Ascending aorta (tissue), 2 donors: Measurements from ENCODE around the gene HEXD. TPM values are rescaled to one million over a fixed set of nuclear protein-coding genes. Genes with fewer than 3 reads are reported as not detected.

ENCODE experiments used
- DNase-seq, 2 donors: peaks; one replicate each; pipeline ENCODE4 v3.0.0-alpha.2; 2019; ENCODE audit warnings: low spot score in 2 of 2
- H3K27ac ChIP-seq, 2 donors: fragments of 200-600 bp; sonication (generic); one replicate each; pipeline ENCODE4 v1.5.1; 2016 to 2017; ENCODE audit warnings: mild to moderate bottlenecking in 1 of 2
- H3K27me3 ChIP-seq: fragments of 200-600 bp; sonication (generic); one replicate; pipeline ENCODE4 v1.5.1; 2017
- H3K36me3 ChIP-seq, 2 donors: fragments of 200-600 bp; sonication (generic); one replicate each; pipeline ENCODE4 v1.5.1; 2016
- H3K4me1 ChIP-seq, 2 donors: fragments of 200-600 bp; sonication (generic); one replicate each; pipeline ENCODE4 v1.5.1; 2016 to 2017; ENCODE audit warnings: mild to moderate bottlenecking in 1 of 2
- H3K4me3 ChIP-seq, 2 donors: fragments of 200-600 bp; sonication (generic); one replicate each; pipeline ENCODE4 v1.5.1; 2016 to 2017; ENCODE audit warnings: mild to moderate bottlenecking in 1 of 2
- H3K9me3 ChIP-seq, 2 donors: fragments of 200-600 bp; sonication (generic); one replicate each; pipeline ENCODE4 v1.5.1; 2016
- intact Hi-C: fragments of 100-400 bp; cut with DNase I; formaldehyde crosslinking; loops from one replicate; pipeline ENCODE4 v1.15.1; 2023
- total RNA-seq: library from RNA; depleted of rRNA; stranded (reverse); fragments of >200 nt; gene quantifications from one replicate; pipeline ENCODE4 v1.1.0, GENCODE V29; 2016
- TF ChIP-seq, protein P1 (sequence below), 3 experiments: fragments of 200-600 bp in 2 of 3; fragments of 450-650 bp in 1 of 3; sonication (generic) in 2 of 3; IDR thresholded peaks; one replicate each; pipeline ENCODE4 v1.5.1; 2016 to 2019; ENCODE audit warnings: antibody characterized with exemption in 3 of 3, mild to moderate bottlenecking in 1 of 3, moderate library complexity in 1 of 3

The HEXD gene
- total RNA-seq, 1 donor from 2014 or later: 40.4 TPM

DNA sequence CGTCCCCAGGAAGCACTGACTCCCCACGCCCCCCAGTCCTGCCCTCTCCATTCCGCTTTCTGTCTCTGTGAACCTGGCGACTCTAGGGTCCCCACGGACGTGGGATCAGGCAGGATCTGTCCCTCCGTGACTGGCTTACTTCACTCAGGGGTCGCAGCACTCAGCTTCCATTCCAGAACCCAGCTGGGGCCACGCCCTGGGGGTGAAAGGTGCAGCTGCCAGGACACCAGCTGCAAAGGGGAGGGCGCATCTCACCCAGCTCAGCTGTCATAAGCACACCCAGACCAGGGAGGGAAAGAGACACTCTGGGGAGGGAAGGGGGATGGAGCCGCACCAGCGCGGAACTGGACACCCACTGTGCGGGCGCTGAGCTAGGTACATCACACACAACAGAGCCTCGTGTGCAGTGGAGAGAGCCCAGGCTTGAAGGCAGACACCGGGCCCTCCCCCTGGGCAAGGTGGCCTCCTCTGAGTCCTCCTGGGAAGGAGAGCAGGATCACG lies 18.5 kb upstream of the HEXD start:
- no peak overlapping the region for H3K27ac ChIP-seq

DNA sequence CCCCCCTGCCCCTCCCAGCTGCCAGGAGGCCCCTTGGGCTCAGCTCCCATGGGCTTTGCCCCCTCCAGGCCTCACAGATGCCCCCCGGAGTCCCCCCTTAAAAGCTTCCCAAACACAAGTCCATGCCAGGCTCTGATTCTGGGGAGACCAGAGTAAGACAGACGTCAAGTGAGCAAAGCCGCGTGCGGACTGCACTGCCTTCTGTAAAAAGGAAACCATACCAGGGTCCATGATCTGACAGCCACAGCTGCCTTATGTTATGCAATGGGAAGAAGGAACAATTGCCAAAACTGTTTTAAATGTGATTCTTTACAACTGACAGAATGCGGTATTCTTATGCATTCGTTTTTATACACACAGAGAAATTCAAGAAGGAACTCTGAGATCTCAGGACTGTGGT lies 17.9 kb upstream of the HEXD start:
- Histone ChIP-seq H3K27me3 (no peaks in the 10 kb centered on the region), H3K9me3 (no peaks in the 10 kb centered on the region), H3K36me3 (peaks cover 16 to 31% of the 10 kb centered on the region in 2 donors), H3K4me1 (no peaks in the 10 kb centered on the region), H3K27ac (no peak overlapping the region), H3K4me3 (no peak overlapping the region)
- TF ChIP-seq, protein P1, sequence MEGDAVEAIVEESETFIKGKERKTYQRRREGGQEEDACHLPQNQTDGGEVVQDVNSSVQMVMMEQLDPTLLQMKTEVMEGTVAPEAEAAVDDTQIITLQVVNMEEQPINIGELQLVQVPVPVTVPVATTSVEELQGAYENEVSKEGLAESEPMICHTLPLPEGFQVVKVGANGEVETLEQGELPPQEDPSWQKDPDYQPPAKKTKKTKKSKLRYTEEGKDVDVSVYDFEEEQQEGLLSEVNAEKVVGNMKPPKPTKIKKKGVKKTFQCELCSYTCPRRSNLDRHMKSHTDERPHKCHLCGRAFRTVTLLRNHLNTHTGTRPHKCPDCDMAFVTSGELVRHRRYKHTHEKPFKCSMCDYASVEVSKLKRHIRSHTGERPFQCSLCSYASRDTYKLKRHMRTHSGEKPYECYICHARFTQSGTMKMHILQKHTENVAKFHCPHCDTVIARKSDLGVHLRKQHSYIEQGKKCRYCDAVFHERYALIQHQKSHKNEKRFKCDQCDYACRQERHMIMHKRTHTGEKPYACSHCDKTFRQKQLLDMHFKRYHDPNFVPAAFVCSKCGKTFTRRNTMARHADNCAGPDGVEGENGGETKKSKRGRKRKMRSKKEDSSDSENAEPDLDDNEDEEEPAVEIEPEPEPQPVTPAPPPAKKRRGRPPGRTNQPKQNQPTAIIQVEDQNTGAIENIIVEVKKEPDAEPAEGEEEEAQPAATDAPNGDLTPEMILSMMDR (IDR thresholded peaks at IDR 0.05): no peak
- no peak for DNase-seq
- intact Hi-C loops: no loop called here

More for the DNA sequence above, 18.5 kb upstream of the HEXD start:
- intact Hi-C loops: no loop called here
- no peaks in the 10 kb centered on the region for H3K27me3 ChIP-seq
- DNase-seq: no peak
- no peaks in the 10 kb centered on the region for H3K4me1 ChIP-seq
- TF ChIP-seq, protein P1 (IDR thresholded peaks at IDR 0.05): no peak
- H3K4me3 ChIP-seq: no peak overlapping the region
- H3K9me3 ChIP-seq: no peaks in the 10 kb centered on the region
- peaks cover 16 to 32% of the 10 kb centered on the region in 2 donors for H3K36me3 ChIP-seq

DNA sequence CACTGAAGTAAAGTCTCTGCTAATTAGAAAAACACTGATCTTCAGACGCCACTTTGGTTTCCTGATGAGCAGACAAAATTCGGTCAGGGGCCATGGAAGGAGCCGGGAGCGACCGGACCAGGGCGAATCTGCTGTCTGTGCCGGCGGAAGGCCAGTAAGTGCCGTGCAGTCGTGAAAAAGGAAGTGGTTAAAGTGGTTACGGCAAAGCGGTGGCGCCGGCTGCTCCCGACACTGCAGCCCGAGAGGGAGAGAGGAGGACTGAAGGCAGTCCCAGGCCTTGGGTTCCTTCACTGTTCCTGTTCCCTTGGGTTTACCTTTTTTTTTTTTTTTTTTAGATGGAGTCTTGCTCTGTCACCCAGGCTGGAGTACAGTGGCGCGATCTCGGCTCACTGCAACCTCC lies 17.3 kb upstream of the HEXD start:
- peaks cover 16 to 31% of the 10 kb centered on the region in 2 donors for H3K36me3 ChIP-seq
- no peak overlapping the region for H3K4me3 ChIP-seq
- no peak overlapping the region for H3K27ac ChIP-seq
- no peak for DNase-seq
- TF ChIP-seq, protein P1 (IDR thresholded peaks at IDR 0.05): no peak
- intact Hi-C loops: no loop called here
- H3K9me3 ChIP-seq: no peaks in the 10 kb centered on the region
- no peaks in the 10 kb centered on the region for H3K27me3 ChIP-seq
- no peaks in the 10 kb centered on the region for H3K4me1 ChIP-seq

GRCh38 chr17:82402865-82403264 lies 15.3 kb upstream of the HEXD start:
- no peak for DNase-seq
- TF ChIP-seq, protein P1 (IDR thresholded peaks at IDR 0.05): no peak
- no peaks in the 10 kb centered on the region for H3K4me1 ChIP-seq
- H3K4me3 ChIP-seq: no peak overlapping the region
- H3K27ac ChIP-seq: no peak overlapping the region
- H3K36me3 ChIP-seq: peaks cover 13 to 26% of the 10 kb centered on the region in 2 donors
- H3K9me3 ChIP-seq: no peaks in the 10 kb centered on the region
- no peaks in the 10 kb centered on the region for H3K27me3 ChIP-seq
- intact Hi-C loops: no loop called here

DNA sequence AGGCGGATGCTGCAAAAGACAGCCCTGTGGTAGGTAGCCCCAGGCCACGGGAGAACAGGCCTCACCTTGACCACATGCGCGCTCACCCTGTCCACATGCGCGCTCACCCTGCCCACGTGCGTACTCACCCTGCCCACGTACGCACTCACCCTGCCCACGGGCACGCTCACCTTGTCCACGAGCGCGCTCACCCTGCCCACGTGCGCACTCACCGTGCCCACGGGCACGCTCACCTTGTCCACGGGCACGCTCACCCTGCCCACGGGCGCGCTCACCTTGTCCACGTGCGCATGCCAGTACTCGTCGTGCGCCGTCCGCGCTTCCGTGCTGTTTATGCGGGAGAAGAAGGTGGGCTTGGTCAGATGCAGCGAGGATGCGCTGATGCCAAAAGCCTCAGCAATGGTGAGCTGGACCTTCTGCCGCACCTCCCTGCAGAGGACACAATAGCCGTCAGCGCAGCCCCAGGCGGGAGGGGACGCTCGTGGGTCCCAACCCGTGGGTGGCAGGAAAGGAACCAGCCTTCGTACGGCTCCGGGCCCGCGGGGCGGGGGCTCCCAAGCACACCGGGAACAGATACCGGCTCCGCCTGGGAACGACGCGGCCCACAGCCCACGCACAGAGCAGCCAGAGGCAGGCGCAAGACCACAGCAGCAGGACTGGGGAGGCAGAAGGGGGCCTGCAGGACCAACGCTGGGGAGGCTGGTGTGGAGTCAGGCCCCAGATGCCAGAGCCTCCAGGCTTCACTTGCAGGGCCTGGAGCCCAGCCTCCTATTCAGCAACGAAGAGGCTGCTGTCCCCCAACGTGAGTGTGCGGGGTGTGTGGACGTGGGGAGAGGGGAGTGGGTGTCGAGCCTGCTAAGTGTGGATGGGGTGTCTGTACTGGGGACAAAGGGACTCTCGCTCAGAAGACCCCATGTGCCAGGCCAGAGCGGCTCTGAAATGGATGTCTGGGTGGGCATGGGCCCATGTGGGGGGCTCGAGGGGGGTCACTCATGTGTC lies 14.2 kb upstream of the HEXD start:
- H3K4me3 ChIP-seq: no peak overlapping the region
- H3K9me3 ChIP-seq: no peaks in the 10 kb centered on the region
- H3K27ac ChIP-seq: no peak overlapping the region
- TF ChIP-seq, protein P1 (IDR thresholded peaks at IDR 0.05): no peak
- no peaks in the 10 kb centered on the region for H3K4me1 ChIP-seq
- peaks cover 15 to 24% of the 10 kb centered on the region in 2 donors for H3K36me3 ChIP-seq
- H3K27me3 ChIP-seq: no peaks in the 10 kb centered on the region
- DNase-seq: no peak
- intact Hi-C loops: no loop called here
